SK-N-SH (cell line): ENCODE results near the gene GALNS. TPM values are rescaled to one million over a fixed set of nuclear protein-coding genes. Genes with fewer than 3 reads are reported as not detected.

Experiments used
- CTCF ChIA-PET: fragments of 300-600, 350-600 bp; formaldehyde crosslinking; extraction: SDS; loops from one replicate; lab custom pipeline; 2021; lab: Yijun Ruan, JAX
- POLR2A ChIA-PET: fragments of 350-600 bp; sonication (Branson Sonifier 250); formaldehyde crosslinking; extraction: SDS; loops from one replicate; lab custom pipeline; 2020; ENCODE audit warnings: antibody characterized with exemption, inconsistent platforms; lab: Yijun Ruan, JAX
- DNase-seq: peaks from one replicate; pipeline ENCODE4 v3.0.0; 2012
- H2AFZ ChIP-seq: fragments of 200-600 bp; sonication (generic); 2 replicates; pipeline ENCODE4 v1.8.1; 2016; ENCODE audit warnings: antibody characterized with exemption, mild to moderate bottlenecking, low read depth
- H3F3A ChIP-seq: fragments of 200-600 bp; sonication (generic); replicated peaks from 2 replicates; pipeline ENCODE3; 2016; ENCODE audit warnings: antibody characterized with exemption, mild to moderate bottlenecking; ENCODE audit not compliant: insufficient read depth
- H3K27ac ChIP-seq, 2 experiments: fragments of 200-500 bp in 1 of 2; fragments of 200-600 bp in 1 of 2; sonication (Bioruptor generic) in 1 of 2; sonication (generic), shearing (Covaris generic) in 1 of 2; 2 replicates each; pipeline versions ENCODE4 v1.5.1 to v1.6.1; 2014 to 2016; ENCODE audit warnings: low read depth in 2 of 2, inconsistent platforms in 1 of 2, low read length in 1 of 2, mild to moderate bottlenecking in 1 of 2, mixed read lengths in 1 of 2
- H3K27me3 ChIP-seq: fragments of 200-600 bp; sonication (generic), shearing (Covaris generic); 2 replicates; pipeline ENCODE4 v1.6.1; 2016; ENCODE audit warnings: mixed run types; ENCODE audit not compliant: insufficient read depth
- H3K36me3 ChIP-seq, 2 experiments: fragments of 200-500 bp in 1 of 2; fragments of 200-600 bp in 1 of 2; sonication (Bioruptor generic) in 1 of 2; sonication (generic) in 1 of 2; replicated peaks in 1 of 2; 2 replicates each; pipeline versions ENCODE3 to v1.5.1; 2014 to 2016; ENCODE audit warnings: low read length in 1 of 2, mild to moderate bottlenecking in 1 of 2; ENCODE audit not compliant: insufficient read depth in 2 of 2, control insufficient read depth in 1 of 2
- H3K4me1 ChIP-seq, 2 experiments: fragments of 200-500 bp in 1 of 2; fragments of 200-600 bp in 1 of 2; sonication (Bioruptor generic) in 1 of 2; sonication (generic), shearing (Covaris generic) in 1 of 2; 2 replicates each; pipeline versions ENCODE4 v1.5.1 to v1.6.1; 2014 to 2016; ENCODE audit warnings: low read depth in 1 of 2, low read length in 1 of 2, mixed run types in 1 of 2; ENCODE audit not compliant: insufficient read depth in 2 of 2, control insufficient read depth in 1 of 2
- H3K4me2 ChIP-seq: fragments of 200-600 bp; sonication (generic), shearing (Covaris generic); 2 replicates; pipeline ENCODE4 v1.6.1; 2017; ENCODE audit warnings: mixed run types
- H3K4me3 ChIP-seq, 2 experiments: fragments of 200-500 bp in 1 of 2; fragments of 200-600 bp in 1 of 2; sonication (Bioruptor generic) in 1 of 2; sonication (generic), shearing (Covaris generic) in 1 of 2; 2 replicates each; pipeline versions ENCODE4 v1.5.1 to v1.8.1; 2014 to 2016; ENCODE audit warnings: low read depth in 2 of 2, inconsistent platforms in 1 of 2, low read length in 1 of 2, mild to moderate bottlenecking in 1 of 2, mixed read lengths in 1 of 2, moderate library complexity in 1 of 2
- H3K79me2 ChIP-seq: fragments of 200-600 bp; sonication (generic); 2 replicates; pipeline ENCODE4 v1.8.1; 2017; ENCODE audit warnings: mild to moderate bottlenecking; ENCODE audit not compliant: insufficient read depth
- H3K9ac ChIP-seq: fragments of 200-600 bp; sonication (generic); 2 replicates; pipeline ENCODE4 v1.6.1; 2017; ENCODE audit warnings: mixed run types
- H3K9me2 ChIP-seq: fragments of 200-600 bp; sonication (generic); 2 replicates; pipeline ENCODE4 v1.6.1; 2017; ENCODE audit warnings: mixed run types
- H3K9me3 ChIP-seq: fragments of 200-600 bp; sonication (generic); 2 replicates; pipeline ENCODE4 v1.6.1; 2017; ENCODE audit warnings: mixed run types, mild to moderate bottlenecking, moderate library complexity
- H4K20me1 ChIP-seq: fragments of 200-600 bp; sonication (generic); 2 replicates; pipeline ENCODE4 v1.6.1; 2017; ENCODE audit warnings: mild to moderate bottlenecking, mixed run types; ENCODE audit not compliant: insufficient read depth
- EP300 ChIP-seq, 2 experiments: IDR thresholded peaks; 2 replicates each; pipeline versions ENCODE4 v1.4.0 to v1.6.1; 2012; ENCODE audit warnings: borderline replicate concordance in 1 of 2, low read depth in 1 of 2, low read length in 1 of 2
- FOXJ3 ChIP-seq: sonication (generic); formaldehyde crosslinking; IDR thresholded peaks from 2 replicates; pipeline ENCODE4 v1.5.1; 2020; ENCODE audit warnings: mild to moderate bottlenecking, missing genetic modification reagents
- FOXM1 ChIP-seq: IDR thresholded peaks from 2 replicates; pipeline ENCODE4 v1.4.0; 2012; ENCODE audit warnings: low read depth, mild to moderate bottlenecking
- PBX3 ChIP-seq: IDR thresholded peaks from 2 replicates; pipeline ENCODE4; 2012
- SIN3A ChIP-seq: IDR thresholded peaks from 2 replicates; pipeline ENCODE4 v1.6.1; 2012; ENCODE audit warnings: low read depth, mild to moderate bottlenecking, low read length, moderate library complexity, borderline replicate concordance
- WGBS: methylation state at CpG from one replicate; pipeline ENCODE4 v1.1.6; 2017; ENCODE audit warnings: low lambda C conversion rate; 5-methylcytosine and 5-hydroxymethylcytosine counted together
- polyA plus RNA-seq, 3 experiments: library from polyadenylated mRNA; depleted of rRNA; stranded (reverse); fragments of >200 nt; gene quantifications; 2 replicates each; pipeline ENCODE4 v1.2.3, GENCODE V29; 2012
- TF ChIP-seq, protein P1 (sequence below): fragments of 150-350 bp; IDR thresholded peaks from 2 replicates; pipeline ENCODE4 v1.6.1; 2017; ENCODE audit warnings: antibody characterized with exemption, low read length, low read depth, borderline replicate concordance

GALNS gene
- polyA plus RNA-seq, 1 of the 3 experiments (the other 2 are of a cell fraction), result 16.5 TPM

DNA sequence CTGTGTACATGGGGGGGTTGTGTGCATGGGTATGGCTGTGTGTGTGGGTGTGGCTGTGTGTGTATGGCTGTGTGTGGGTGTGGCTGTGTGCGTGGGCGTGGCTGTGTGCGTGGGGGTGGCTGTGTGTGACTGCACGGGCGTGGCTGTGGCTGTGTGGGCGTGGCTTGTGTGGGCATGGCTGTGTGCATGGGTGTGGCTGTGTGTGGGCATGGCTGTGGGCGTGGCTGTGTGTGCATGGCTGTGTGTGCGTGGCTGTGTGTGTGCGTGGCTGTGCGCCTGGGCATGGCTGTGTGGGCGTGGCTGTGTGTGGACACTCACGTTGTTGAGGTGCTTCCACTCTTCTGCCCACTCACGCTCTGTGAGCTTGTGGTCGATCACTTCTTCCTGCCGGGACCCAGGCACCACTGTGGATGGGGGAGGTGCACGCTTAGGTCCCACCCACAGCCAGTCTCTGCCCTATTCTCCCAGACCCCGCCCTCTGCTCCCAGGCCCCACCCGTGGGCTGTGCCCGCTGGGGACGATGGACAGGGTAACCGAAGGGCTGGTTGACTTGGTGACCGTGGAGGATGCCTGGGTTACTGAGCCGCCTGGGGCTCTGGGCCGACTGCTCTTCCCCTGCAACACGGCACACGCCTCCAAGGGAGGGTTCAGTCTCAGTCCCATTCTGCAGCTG is 25.7 kb upstream of the GALNS start:
- Histone ChIP-seq H4K20me1 (no peaks in the 10 kb centered on the region), H3K4me1 (no peaks in the 10 kb centered on the region; a peak in 1 of 4 replicates), H3K9me2 (no peaks in the 10 kb centered on the region), H3K79me2 (no peaks in the 10 kb centered on the region), H3K27ac (no peak overlapping the region), H3K36me3 (no peaks in the 10 kb centered on the region), H3K27me3 (peaks cover 53% of the 10 kb centered on the region), H3K9me3 (no peaks in the 10 kb centered on the region), H3K9ac (no peak overlapping the region), H3F3A (no peaks in the 10 kb centered on the region), H3K4me2 (no peak overlapping the region), H3K4me3 (no peak overlapping the region), H2AFZ (no peak overlapping the region)
- 19% methylated on average over 7 of the region's 26 CpGs for WGBS
- no peak for DNase-seq
- no peak for TF ChIP-seq SIN3A
- TF ChIP-seq PBX3, result no peak
- TF ChIP-seq FOXJ3 (CRISPR knock-in tag), result no peak
- no peak for TF ChIP-seq EP300 (IDR thresholded peaks at IDR 0.05; ENCODE audit: borderline replicate concordance in 1 of 2, low read depth in 1 of 2, low read length in 1 of 2)
- ChIA-PET CTCF (interaction anchor here (1.0 to 2.4 kb wide), 2 partner anchors 146 to 285 kb away, joined by 3 to 8 read pairs; no protein-coding TSS in a partner anchor), POLR2A (no interaction called here)

- Histone ChIP-seq H2AFZ (no peak overlapping the region), H4K20me1 (0 out of 2 replicates have a peak, but pooled peaks cover under 1% of the 10 kb centered on the region), H3F3A (no peaks in the 10 kb centered on the region), H3K36me3 (no peaks in the 10 kb centered on the region), H3K27ac (no peak overlapping the region), H3K9ac (no peak overlapping the region), H3K79me2 (no peaks in the 10 kb centered on the region), H3K9me2 (no peaks in the 10 kb centered on the region), H3K27me3 (peaks cover 60% of the 10 kb centered on the region), H3K4me3 (no peak overlapping the region), H3K9me3 (no peaks in the 10 kb centered on the region), H3K4me2 (peak overlapping the region; percentile 52; the same call in 1 of the 2 replicates), H3K4me1 (no peaks in the 10 kb centered on the region; a peak in 1 of 4 replicates)
- TF ChIP-seq FOXM1, result no peak
- TF ChIP-seq, protein P1, sequence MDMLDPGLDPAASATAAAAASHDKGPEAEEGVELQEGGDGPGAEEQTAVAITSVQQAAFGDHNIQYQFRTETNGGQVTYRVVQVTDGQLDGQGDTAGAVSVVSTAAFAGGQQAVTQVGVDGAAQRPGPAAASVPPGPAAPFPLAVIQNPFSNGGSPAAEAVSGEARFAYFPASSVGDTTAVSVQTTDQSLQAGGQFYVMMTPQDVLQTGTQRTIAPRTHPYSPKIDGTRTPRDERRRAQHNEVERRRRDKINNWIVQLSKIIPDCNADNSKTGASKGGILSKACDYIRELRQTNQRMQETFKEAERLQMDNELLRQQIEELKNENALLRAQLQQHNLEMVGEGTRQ, result no peak
- no peak for DNase-seq
- ChIA-PET POLR2A (no interaction called here), CTCF (interaction anchor here (0.8 to 2.4 kb wide), 5 partner anchors 24 to 286 kb away, joined by 3 to 8 read pairs (median 5); no protein-coding TSS in a partner anchor)
- WGBS, result 38% methylated on average over 16 of the region's 27 CpGs
Observed at GRCh38 chr16:88881675-88882357, 25.1 kb upstream of the GALNS start.
